Measurements from ENCODE around the gene C1QTNF2.

C1QTNF2 gene

GRCh38 chr5:160375701-160376100 lies 5.3 kb upstream of the C1QTNF2 start:
- no peak for TF ChIP-seq CTCF (IDR thresholded peaks at IDR 0.05; ENCODE audit: extremely low read depth, insufficient read depth, missing control alignments)
- DNase-seq (ENCODE audit: low spot score) = no peak
- in situ Hi-C loops (cut with MboI; ENCODE audit: low pct_unique_long_range_greater_than_20kb, low sequenced_read_pairs, unreplicated experiment) = no loop called here

DNA sequence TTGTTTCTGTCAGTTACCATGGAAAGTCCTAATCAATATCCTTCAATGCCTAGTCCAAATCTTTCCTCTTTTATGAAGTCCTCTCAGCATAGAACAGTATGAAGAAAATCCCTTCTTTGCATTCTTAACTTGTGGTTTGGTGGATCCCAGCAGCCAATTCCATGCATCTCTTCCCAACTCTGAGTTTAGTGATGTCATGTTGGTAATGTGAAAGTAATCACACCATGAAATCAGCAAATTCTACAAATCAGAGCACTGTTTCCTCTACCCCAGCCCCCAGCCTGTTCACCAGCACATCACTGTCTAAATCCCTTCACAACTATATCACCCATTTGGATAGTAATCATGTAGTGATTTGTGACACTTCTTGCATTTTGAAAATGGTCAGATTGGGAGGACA lies 4.7 kb upstream of the C1QTNF2 start:
- no peak for DNase-seq (ENCODE audit: low spot score)
- in situ Hi-C loops (cut with MboI; ENCODE audit: low pct_unique_long_range_greater_than_20kb, low sequenced_read_pairs, unreplicated experiment) = no loop called here
- TF ChIP-seq CTCF (IDR thresholded peaks at IDR 0.05; ENCODE audit: extremely low read depth, insufficient read depth, missing control alignments) = no peak

GRCh38 chr5:160371294-160371693 lies 868 bp upstream of the C1QTNF2 start:
- no peak for TF ChIP-seq CTCF (IDR thresholded peaks at IDR 0.05; ENCODE audit: extremely low read depth, insufficient read depth, missing control alignments)
- peak; percentile 11 for DNase-seq (ENCODE audit: low spot score)
- in situ Hi-C loops (cut with MboI; ENCODE audit: low pct_unique_long_range_greater_than_20kb, low sequenced_read_pairs, unreplicated experiment) = no loop called here

DNA sequence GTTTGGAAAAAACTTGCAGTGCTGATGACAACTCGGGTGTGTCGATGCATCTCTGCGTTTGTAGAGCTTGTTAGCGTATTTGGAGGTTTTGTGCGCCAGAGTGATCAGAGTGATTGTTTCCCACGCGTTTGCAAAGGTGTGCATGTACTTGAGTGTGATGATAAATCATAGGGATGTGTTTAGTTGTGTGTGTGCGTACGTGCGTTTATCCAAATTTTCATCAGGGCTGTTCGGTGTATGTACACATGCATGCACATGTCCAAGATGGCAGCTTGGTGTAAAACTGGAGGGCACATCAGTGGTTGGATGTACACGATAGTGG lies 248 bp upstream of the C1QTNF2 start:
- DNase-seq (ENCODE audit: low spot score) = no peak
- TF ChIP-seq CTCF (IDR thresholded peaks at IDR 0.05; ENCODE audit: extremely low read depth, insufficient read depth, missing control alignments) = no peak
- in situ Hi-C loops (cut with MboI; ENCODE audit: low pct_unique_long_range_greater_than_20kb, low sequenced_read_pairs, unreplicated experiment) = no loop called here

DNA sequence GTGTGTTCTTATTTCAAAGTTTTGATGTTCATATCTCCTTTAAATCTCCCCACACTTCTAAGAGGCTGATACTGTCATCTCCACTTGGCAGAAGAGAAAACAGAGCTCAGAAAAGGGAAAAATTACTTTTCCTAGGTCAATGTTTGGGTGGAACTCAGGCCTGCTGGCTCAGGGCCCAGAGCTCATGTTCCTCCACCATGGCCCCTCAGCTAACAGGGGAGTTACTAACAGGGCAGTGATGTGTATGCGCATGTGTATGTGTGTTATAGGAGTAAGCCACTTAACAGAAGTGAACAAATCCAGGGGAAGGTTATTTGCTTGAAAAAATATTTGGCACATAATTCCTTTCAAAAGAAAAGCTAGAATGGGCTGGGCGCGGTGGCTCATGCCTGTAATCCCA lies 2.5 kb downstream of the C1QTNF2 start:
- TF ChIP-seq CTCF (IDR thresholded peaks at IDR 0.05; ENCODE audit: extremely low read depth, insufficient read depth, missing control alignments) = no peak
- in situ Hi-C loops (cut with MboI; ENCODE audit: low pct_unique_long_range_greater_than_20kb, low sequenced_read_pairs, unreplicated experiment) = no loop called here
- no peak for DNase-seq (ENCODE audit: low spot score)

DNA sequence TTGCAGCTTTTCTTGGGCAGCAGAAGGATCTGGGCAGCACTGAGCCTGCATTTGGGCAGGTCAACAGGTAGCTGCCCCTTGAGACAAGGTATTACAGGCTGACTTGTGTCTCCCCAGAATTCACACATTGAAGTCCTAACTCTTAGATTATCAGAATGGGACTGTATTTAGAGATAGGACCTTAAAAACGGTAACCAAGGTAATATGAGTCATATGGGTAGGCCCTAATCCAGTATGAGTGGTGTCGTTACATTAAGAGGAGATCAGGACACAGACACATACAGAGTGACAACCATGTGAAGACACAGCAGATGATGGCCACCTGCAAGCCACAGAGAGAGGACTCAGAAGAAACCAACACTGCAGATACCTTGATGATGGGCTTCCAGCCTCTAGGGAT lies 3.2 kb downstream of the C1QTNF2 start:
- DNase-seq (ENCODE audit: low spot score) = no peak
- no peak for TF ChIP-seq CTCF (IDR thresholded peaks at IDR 0.05; ENCODE audit: extremely low read depth, insufficient read depth, missing control alignments)
- in situ Hi-C loops (cut with MboI; ENCODE audit: low pct_unique_long_range_greater_than_20kb, low sequenced_read_pairs, unreplicated experiment) = no loop called here

- TF ChIP-seq CTCF (IDR thresholded peaks at IDR 0.05; ENCODE audit: extremely low read depth, insufficient read depth, missing control alignments) = no peak
- no peak for DNase-seq (ENCODE audit: low spot score)
- in situ Hi-C loops (cut with MboI; ENCODE audit: low pct_unique_long_range_greater_than_20kb, low sequenced_read_pairs, unreplicated experiment) = no loop called here
Measured at GRCh38 chr5:160366230-160366629, 4.2 kb downstream of the C1QTNF2 start.
